ACC112 (cell line): Measurements from ENCODE around the gene HSH2D.
A peak's percentile ranks its signal among the peaks of the same experiment; 100 is the strongest.
"Not testable (repeated sequence)": the region's sequence is repeated elsewhere in the genome, so short reads cannot be mapped to it uniquely, and the experiment has no call there.

Source experiments
- H2AFZ ChIP-seq: fragments of 200-600 bp; sonication (generic); one replicate; pipeline ENCODE4 v1.6.0; 2017; ENCODE audit warnings: antibody characterized with exemption, low read length; ENCODE audit not compliant: unreplicated experiment
- H3K27ac ChIP-seq: fragments of 200-600 bp; sonication (generic); 2 replicates; pipeline ENCODE4 v1.5.1; 2014; ENCODE audit warnings: low read depth, mild to moderate bottlenecking, antibody characterized with exemption, low read length, moderate library complexity
- H3K27me3 ChIP-seq: fragments of 200-600 bp; sonication (generic); 2 replicates; pipeline ENCODE4 v1.6.1; 2014; ENCODE audit warnings: mild to moderate bottlenecking, antibody characterized with exemption, low read length, moderate library complexity, mixed read lengths; ENCODE audit not compliant: insufficient read depth
- H3K36me3 ChIP-seq: fragments of 200-600 bp; sonication (generic); 2 replicates; pipeline ENCODE4 v1.6.1; 2016; ENCODE audit warnings: mild to moderate bottlenecking, antibody characterized with exemption, low read length, moderate library complexity, mixed read lengths; ENCODE audit not compliant: insufficient read depth
- H3K4me1 ChIP-seq: fragments of 200-600 bp; sonication (generic); one replicate; pipeline ENCODE4 v1.6.1; 2016; ENCODE audit warnings: low read length, mixed read lengths; ENCODE audit not compliant: insufficient read depth, unreplicated experiment, control insufficient read depth
- H3K4me3 ChIP-seq: fragments of 200-600 bp; sonication (generic); 2 replicates; pipeline ENCODE4 v1.5.1; 2014; ENCODE audit warnings: mild to moderate bottlenecking, low read depth, low read length
- H3K79me2 ChIP-seq: fragments of 200-600 bp; sonication (generic); one replicate; pipeline ENCODE4 v1.6.0; 2016; ENCODE audit warnings: low read length; ENCODE audit not compliant: control insufficient read depth, unreplicated experiment, insufficient read depth

Gene HSH2D

DNA sequence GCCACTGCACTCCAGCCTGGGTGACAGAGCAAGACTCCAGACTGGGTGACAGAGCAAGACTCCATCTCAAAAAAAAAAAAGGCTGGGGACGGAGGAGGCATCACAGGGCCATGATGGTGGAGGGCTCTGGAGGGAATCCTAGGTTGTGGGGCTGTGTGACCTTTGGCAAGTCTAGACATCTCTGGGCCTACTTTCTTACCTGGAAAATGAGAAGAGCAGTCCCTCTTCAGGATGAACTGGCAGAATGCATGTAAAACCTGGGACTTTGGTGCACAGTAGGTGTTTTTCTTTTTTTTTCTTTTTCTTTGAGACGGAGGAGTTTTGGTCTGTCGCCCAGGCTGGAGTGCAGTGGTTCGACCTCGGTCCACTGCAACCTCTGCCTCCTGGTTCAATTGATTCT, 16.2 kb downstream of the HSH2D start:
- no peak overlapping the region for H3K27ac ChIP-seq
- H3K4me1 ChIP-seq: peaks cover 10% of the 10 kb centered on the region
- H3K79me2 ChIP-seq: no peaks in the 10 kb centered on the region
- H2AFZ ChIP-seq: no peak overlapping the region
- no peaks in the 10 kb centered on the region for H3K36me3 ChIP-seq
- no peaks in the 10 kb centered on the region for H3K27me3 ChIP-seq
- H3K4me3 ChIP-seq: no peak overlapping the region

GRCh38 chr19:16160445-16160942, 17.0 kb downstream of the HSH2D start:
- Histone ChIP-seq H3K4me1 (peaks cover 10% of the 10 kb centered on the region), H2AFZ (no peak overlapping the region), H3K4me3 (no peak overlapping the region), H3K27ac (no peak overlapping the region), H3K79me2 (no peaks in the 10 kb centered on the region), H3K36me3 (no peaks in the 10 kb centered on the region), H3K27me3 (no peaks in the 10 kb centered on the region)

DNA sequence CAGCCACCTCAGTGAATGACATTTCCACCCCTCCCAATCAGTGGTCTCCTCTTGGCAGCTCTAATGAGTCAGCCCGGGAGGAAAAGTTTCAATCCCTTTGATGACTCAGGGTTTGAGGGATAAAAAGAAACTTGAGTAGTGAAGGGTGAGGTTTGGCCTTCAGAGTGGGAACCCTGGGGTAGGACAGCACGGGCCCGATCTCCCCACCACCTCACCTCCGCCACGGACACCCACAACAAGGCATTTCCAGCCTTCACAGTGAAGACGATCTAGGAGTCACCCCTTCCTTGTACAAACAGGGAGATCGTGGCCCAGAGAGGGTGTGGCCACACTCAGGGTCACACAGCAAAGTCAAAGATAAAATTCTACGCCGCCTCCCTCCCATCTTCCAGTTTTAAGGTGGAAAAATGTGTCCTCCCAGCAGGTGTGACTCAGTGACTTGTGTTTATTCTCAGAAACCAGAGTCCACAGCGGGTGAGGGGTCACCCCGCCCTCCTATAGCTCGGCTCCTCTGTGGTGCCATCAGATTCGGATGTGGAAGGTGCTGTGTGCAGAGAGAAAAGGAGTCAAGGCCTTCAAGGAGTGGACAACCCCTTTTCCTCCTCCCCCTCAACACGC, 17.6 kb downstream of the HSH2D start:
- Histone ChIP-seq H3K79me2 (no peaks in the 10 kb centered on the region), H3K27me3 (no peaks in the 10 kb centered on the region), H3K36me3 (no peaks in the 10 kb centered on the region), H3K4me1 (peaks cover 10% of the 10 kb centered on the region), H3K4me3 (0 out of 2 replicates have a peak overlapping the region, but pooled peaks have one; percentile 45), H3K27ac (peak overlapping the region; percentile 92), H2AFZ (no peak overlapping the region)

- no peaks in the 10 kb centered on the region for H3K27me3 ChIP-seq
- no peaks in the 10 kb centered on the region for H3K36me3 ChIP-seq
- H2AFZ ChIP-seq: no peak overlapping the region
- H3K79me2 ChIP-seq: no peaks in the 10 kb centered on the region
- peaks cover 10% of the 10 kb centered on the region for H3K4me1 ChIP-seq
- no peak overlapping the region for H3K4me3 ChIP-seq
- peak overlapping the region; percentile 92 for H3K27ac ChIP-seq
Observed at GRCh38 chr19:16161840-16162239, 18.4 kb downstream of the HSH2D start.

GRCh38 chr19:16164222-16164890, 20.9 kb downstream of the HSH2D start:
- Histone ChIP-seq H3K79me2 (no peaks in the 10 kb centered on the region), H2AFZ (no peak overlapping the region), H3K4me3 (no peak overlapping the region), H3K27ac (no peak overlapping the region), H3K4me1 (peaks cover 10% of the 10 kb centered on the region), H3K36me3 (no peaks in the 10 kb centered on the region), H3K27me3 (no peaks in the 10 kb centered on the region)

DNA sequence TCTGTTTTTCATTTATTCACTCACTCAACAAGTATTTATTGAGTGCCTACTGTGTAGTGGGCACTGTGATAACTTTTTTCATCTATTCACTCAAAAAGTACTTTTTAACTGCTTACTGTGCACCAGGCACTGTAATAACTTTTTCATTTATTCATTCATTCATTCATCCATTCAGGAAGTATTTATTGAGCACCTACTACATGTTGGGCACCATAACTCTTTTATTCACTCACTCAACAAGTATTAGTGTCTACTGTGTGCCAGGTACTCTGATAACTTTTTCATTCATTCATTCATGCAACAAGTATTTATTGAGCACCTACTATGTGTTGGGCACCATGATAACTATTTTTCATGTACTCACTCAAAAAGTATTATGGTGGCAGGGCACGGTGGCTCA, 22.9 kb downstream of the HSH2D start:
- Histone ChIP-seq H2AFZ (no peak overlapping the region), H3K79me2 (no peaks in the 10 kb centered on the region), H3K4me3 (no peak overlapping the region), H3K27me3 (no peaks in the 10 kb centered on the region), H3K27ac (no peak overlapping the region), H3K36me3 (no peaks in the 10 kb centered on the region), H3K4me1 (peaks cover under 1% of the 10 kb centered on the region)

- Histone ChIP-seq H3K36me3 (no peaks in the 10 kb centered on the region), H3K27ac (no peak overlapping the region)
Observed at GRCh38 chr19:16167055-16167454, 23.6 kb downstream of the HSH2D start.

GRCh38 chr19:16168465-16169081, 25.1 kb downstream of the HSH2D start:
- H3K27ac ChIP-seq: no peak overlapping the region
- no peaks in the 10 kb centered on the region for H3K36me3 ChIP-seq
- H3K4me3 ChIP-seq: no peak overlapping the region
- no peaks in the 10 kb centered on the region for H3K27me3 ChIP-seq
- no peaks in the 10 kb centered on the region for H3K79me2 ChIP-seq
- no peaks in the 10 kb centered on the region for H3K4me1 ChIP-seq
- H2AFZ ChIP-seq: no peak overlapping the region

More at GRCh38 chr19:16167055-16167454, 23.6 kb downstream of the HSH2D start:
- Histone ChIP-seq H3K4me3 (no peak overlapping the region), H3K79me2 (no peaks in the 10 kb centered on the region), H2AFZ (no peak overlapping the region), H3K27me3 (no peaks in the 10 kb centered on the region), H3K4me1 (no peaks in the 10 kb centered on the region)

- H2AFZ ChIP-seq: no peak overlapping the region
Observed at GRCh38 chr19:16170134-16170533, 26.6 kb downstream of the HSH2D start.

DNA sequence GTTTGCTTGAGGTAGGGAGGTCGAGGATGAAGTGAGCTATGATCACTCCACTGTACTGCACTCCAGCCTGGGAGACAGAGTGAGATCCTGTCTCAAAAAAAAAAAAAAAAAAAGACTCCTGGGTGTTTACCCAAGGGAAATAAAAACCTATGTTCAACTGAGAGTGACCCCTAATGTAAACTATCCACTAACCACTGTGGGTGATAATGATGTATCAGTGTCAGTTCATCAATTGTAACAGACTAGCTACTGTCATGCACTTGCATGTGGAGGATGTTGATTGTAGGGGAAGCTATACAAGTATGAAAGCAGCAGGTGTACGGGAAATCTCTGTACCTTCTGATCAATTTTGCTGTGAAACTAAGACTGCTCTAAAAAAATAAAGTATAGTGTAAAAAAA, 32.5 kb downstream of the HSH2D start:
- Histone ChIP-seq H3K79me2 (no peaks in the 10 kb centered on the region), H3K36me3 (no peaks in the 10 kb centered on the region), H3K27me3 (no peaks in the 10 kb centered on the region), H2AFZ (no peak overlapping the region), H3K4me1 (peaks cover 5% of the 10 kb centered on the region), H3K27ac (no peak overlapping the region), H3K4me3 (no peak overlapping the region)

More at GRCh38 chr19:16170134-16170533, 26.6 kb downstream of the HSH2D start:
- H3K4me1 ChIP-seq: no peaks in the 10 kb centered on the region
- no peaks in the 10 kb centered on the region for H3K27me3 ChIP-seq
- no peak overlapping the region for H3K4me3 ChIP-seq
- no peaks in the 10 kb centered on the region for H3K36me3 ChIP-seq
- no peaks in the 10 kb centered on the region for H3K79me2 ChIP-seq
- H3K27ac ChIP-seq: no peak overlapping the region

DNA sequence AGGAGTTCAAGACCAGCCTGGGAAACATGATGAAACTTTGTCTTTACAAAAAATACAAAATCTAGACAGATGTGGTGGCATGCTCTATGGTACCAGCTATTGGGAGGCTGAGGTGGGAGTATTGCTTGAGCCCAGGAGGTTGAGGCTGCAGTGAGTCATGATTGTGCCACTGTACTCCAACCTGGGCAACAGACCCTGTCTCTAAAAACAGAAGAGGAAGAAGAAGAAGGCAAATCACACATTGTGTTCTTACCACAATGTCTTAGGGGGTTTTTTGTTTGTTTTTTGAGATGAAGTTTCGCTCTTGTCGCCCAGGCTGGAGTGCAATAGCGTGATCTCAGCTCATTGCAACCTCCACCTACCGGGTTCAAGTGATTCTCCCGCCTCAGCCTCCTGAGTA, 35.4 kb downstream of the HSH2D start:
- H3K4me1 ChIP-seq, H3K36me3 ChIP-seq, H3K4me3 ChIP-seq, H3K27me3 ChIP-seq, H3K27ac ChIP-seq, H3K79me2 ChIP-seq, H2AFZ ChIP-seq: not testable (repeated sequence)
